ENCODE measurements around the gene CCDC197.

The CCDC197 gene

DNA sequence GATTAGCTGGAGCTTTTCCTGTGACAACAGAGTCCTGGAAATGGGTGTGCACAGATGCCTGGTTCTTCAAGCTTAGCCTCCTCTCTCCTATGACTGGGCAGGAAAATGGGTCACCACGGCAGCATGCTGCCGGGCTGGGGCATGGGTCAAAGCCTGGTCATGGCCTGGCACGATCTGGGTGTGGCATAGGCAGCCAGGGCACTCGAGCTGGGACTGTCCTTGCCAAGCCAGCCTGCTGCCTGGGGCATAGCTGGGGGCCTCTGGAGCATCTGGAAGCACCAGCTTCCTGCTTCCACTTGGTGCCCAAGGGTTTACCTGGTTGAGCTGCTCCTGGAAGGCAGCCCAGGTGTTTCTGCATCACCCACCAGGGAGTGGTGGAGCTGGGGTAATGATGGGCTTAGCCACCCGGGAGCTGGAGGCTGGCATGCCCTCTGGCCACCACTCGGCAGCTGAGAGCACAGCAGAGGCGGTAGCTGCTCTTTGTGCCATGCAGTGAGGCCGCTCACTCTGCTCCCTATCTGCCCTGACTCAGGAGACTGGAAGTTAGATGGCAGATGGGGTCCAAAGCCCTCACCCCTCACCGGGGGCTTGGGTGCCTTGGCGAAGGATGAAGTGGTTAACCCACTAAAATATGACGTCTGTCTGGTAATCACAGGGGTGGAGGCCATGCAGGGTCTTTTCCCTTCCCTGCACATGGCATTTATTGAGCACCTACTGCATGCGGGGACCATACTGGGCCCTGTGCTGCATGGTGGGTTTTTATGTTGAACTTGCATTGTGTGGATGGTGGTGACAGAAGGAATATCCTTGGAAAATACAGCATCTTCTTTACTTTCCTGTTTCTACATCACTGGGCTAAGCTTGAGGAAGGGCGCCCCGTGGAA is 30.7 kb downstream of the CCDC197 start:
- no peak for DNase-seq

GRCh38 chr14:94028450-94028826 is 31.3 kb downstream of the CCDC197 start:
- DNase-seq, result peak; percentile 85

GRCh38 chr14:94029265-94029664 is 32.2 kb downstream of the CCDC197 start:
- no peak for DNase-seq

GRCh38 chr14:94029671-94030203 is 32.6 kb downstream of the CCDC197 start:
- no peak for DNase-seq

DNA sequence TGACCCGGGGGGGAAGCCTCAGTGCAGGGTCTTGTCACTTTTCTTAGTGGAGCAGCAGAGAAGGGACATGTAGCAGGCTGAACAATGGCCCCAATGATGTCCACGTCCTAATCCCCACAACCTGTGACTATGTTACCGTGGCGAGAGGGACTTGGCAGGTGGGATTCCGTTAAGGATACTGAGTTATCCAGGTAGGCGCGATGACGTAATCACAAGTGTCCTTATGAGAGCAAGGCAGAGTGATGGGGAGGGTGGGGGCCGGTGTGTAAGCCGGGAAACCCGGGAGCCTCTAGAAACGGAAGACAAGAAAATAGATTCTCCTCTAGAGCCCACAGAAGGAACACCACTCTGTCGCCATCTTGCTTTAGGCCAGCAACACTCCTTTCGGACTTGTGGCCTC is 33.5 kb downstream of the CCDC197 start:
- no peak for DNase-seq

GRCh38 chr14:94031161-94031882 is 34.2 kb downstream of the CCDC197 start:
- DNase-seq, result no peak

GRCh38 chr14:94031883-94032279 is 34.8 kb downstream of the CCDC197 start:
- no peak for DNase-seq

DNA sequence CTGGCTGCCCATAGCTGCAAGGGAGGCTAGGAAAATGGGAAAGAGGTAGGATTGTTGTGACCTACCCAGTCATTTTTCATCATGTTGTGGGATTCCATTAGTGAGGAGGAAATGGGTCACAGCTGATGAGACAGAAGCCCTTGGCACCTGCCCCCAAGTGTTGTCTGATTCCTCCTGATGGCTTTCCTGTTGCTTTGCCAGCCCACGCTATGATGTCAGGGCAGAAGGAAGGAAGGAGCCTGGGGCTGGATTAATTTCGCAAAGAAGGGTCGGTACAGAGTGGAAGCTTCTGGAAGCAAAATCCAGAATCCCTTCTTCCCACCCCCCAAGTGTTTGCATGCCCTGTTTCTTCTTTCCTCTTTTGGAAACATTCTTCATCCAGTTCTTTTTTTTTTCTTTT is 37.8 kb downstream of the CCDC197 start:
- DNase-seq, result no peak

- peak; percentile 84 for DNase-seq
Observed at GRCh38 chr14:94036313-94037167, 39.4 kb downstream of the CCDC197 start.

DNA sequence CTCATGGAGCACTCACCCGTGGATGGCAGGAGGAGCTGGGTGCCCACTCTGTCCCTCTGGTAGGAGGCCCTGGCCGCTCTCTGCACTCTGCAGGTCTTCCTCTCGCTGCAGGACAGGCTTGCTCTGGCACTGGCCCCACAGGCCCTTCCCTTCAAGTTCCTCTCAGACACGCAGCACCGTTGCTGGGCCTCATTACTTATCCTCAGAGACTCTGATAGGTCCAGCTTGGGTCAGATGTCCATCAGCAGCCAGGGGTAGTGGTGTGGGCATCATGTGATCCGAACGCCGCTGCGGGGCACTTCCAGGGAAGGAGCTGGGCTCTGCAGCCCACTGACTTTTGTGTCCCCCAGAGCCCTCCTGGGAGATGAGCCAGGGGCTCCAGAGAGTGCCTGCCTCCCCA is 40.9 kb downstream of the CCDC197 start:
- no peak for DNase-seq

DNA sequence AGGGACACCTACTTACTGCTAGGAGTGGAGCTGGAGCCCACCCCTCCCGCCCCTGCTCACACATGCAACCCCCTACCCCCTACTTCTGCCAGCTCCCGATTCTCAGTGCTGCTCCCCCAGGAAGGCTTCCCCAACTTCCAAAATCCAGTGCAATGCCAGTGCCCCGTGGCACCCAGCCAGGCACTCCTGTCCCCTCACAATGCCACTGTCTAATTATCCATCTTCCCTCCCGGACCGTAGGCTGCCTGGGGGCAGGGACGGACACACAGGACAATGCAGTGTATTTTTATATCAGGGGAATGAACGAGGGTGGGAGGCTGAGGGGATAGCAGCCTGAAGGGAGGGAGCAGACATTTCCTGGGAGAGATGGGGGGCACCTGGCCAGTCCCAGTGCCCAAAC is 41.4 kb downstream of the CCDC197 start:
- DNase-seq, result no peak

DNA sequence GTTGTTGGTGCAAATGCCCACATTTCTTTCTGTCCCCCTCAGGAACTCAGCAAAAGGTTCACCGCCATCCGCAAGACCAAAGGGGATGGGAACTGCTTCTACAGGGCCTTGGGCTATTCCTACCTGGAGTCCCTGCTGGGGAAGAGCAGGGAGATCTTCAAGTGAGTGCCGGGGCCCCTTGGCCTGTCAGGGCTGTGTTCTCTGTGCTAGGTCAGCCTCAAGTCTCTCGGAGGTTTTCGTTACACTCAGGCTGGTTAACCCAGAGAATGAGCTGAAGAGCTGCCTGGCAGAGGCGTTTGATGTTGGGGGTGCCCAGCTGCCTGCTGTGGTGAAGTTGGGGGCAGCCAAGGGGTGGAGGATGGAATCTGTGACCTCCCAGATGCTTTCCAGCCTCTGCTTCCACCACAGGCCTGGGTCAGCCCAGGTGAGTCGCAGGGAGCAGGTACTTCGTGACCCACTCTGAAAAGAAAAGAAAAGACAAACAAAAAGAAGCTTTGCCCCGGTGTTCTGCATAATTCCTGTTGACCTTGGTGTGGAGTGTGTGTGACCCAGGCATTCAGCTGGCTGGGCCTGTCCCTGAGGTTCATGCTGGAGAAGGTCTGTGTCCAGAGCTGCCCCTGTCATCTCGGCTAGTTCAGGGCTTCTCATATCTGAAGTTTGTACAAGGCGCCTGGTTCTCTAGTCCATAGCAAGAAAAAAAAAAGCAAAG is 42.0 kb downstream of the CCDC197 start:
- DNase-seq, result no peak

DNA sequence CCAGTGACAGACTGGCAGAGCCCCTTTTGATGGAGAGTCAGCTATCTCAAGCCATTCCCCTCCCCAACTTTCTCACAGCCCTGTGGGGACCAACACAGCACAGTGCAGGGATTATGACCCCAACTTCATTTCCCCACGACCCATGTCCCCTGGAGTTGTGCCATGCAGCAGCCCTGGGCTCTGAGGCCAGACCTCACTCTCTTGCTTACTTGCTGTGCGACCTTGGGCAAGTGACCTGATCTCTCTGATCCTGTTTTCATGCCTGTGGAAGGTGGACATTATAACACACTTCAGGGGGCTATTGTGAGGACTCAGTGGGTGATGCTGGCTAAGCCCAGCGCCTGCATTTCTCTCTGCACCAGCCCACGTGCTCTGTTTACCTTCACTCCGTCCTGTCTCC is 43.1 kb downstream of the CCDC197 start:
- no peak for DNase-seq

- no peak for DNase-seq
Observed at GRCh38 chr14:94040796-94041195, 43.7 kb downstream of the CCDC197 start.

DNA sequence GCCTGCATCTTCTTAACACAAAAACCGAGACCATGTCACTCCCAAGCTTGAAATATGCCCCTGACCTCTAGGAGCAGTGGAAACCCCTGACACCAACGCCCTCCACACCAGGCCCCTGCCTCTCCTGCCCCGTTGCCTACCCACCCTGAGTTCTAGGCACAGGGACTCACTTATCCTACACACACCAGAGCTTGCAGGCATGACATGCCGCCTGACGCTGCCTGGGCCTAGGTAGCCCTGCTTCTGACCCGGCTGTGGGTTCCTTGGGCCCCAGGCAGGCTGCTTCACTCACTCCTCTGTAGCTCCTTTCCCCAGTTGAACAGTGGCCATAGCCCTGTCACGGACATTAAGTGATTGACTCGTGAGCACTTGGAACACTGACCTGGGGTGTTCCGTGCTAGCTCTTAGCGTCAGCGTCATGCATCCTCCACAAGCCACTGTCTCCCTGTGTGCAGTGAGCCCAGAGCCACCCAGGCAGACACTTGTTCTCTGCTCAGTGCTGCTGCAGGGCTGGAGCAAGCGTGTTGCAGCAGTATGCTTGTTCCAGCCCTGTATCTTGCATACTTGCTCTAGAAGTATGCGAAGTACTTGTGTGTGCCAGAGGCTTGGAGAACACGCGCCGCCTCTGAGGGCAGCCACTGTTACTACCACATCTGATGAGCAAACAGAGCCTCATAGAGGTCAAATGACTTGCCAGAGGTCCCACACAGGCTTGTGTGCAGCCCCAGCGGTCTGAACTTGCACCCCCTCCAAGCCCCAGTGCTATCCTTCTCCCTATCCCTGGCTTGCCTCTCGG is 44.6 kb downstream of the CCDC197 start:
- DNase-seq, result no peak

DNA sequence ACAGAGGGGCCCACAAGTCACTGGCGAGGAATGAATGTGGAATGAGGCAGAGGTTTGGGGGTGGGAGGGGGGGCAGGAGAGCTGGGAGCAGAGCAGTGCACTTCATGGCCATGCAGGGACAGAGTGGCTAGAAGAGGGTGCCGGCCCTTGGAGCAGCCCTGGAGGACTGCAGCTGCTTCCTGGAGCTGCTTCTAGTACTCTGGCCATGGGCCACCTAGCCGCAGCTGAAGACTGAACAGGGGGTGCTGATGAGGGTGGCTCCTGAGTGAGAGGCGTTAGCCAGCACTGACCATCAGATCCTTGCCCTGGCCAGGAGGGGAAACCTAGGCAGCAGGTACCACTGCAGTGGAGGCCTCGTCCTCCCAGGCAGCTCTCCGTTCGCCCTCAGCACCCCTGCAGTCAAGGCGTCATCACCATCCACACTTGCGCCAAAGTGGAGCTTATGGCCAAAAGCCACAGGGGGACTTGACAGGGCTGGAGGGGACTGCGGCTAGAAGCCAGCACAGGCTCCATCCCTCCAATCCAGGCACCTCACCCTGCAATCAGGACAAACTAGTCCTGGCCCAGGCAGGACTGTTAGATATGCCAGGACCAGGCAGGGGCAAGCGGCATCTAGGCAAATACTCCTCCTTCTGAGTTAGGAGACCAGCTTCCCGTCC is 45.5 kb downstream of the CCDC197 start:
- no peak for DNase-seq

DNA sequence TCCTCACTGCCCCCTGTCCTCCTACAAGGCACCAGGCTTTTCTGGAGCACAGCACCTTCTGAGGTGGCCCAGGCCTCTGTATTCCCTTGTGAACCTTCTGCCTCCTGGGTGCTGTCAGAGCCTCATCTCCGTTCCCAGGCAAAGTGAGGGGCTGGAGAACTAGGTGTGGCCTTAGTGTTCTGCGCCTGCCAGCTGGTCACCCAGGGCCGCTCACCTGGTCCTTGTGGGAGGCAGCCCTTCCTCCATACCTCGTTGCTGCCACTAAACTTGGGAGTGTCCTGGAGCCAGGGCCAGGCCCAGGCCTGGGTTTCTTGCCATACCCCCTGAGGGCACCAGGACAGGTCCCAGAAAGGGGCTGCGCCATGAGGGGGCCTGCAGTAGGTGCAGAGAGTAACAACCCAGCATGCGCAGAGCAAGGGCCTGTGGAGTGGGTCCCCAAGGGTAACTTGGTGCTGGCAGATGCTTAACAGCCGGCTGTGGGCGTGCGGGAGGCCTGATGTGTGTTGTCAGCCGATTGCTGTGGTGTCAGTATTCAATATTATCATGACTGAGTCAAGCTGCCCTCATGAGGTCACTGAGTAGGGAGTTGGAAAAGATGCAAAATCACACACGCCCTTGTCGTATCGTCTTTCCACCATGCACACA is 46.1 kb downstream of the CCDC197 start:
- DNase-seq, result no peak

- no peak for DNase-seq
Observed at GRCh38 chr14:94043756-94044475, 46.8 kb downstream of the CCDC197 start.

GRCh38 chr14:94044476-94045091 is 47.5 kb downstream of the CCDC197 start:
- no peak for DNase-seq
